VCaP (cell line): ENCODE results near the gene DDX39A.
"Not testable (repeated sequence)": the region's sequence is repeated elsewhere in the genome, so short reads cannot be mapped to it uniquely, and the experiment has no call there.

Experiments used
- H3K27ac ChIP-seq: fragments of 450-650 bp; 2 replicates; pipeline ENCODE4 v1.5.1; 2017
- TF ChIP-seq, protein P1 (sequence below): fragments of 450-650 bp; conservative IDR thresholded peaks from 2 replicates; pipeline ENCODE4 v1.5.1; 2017; ENCODE audit warnings: mild to moderate bottlenecking, moderate library complexity

Gene DDX39A

DNA sequence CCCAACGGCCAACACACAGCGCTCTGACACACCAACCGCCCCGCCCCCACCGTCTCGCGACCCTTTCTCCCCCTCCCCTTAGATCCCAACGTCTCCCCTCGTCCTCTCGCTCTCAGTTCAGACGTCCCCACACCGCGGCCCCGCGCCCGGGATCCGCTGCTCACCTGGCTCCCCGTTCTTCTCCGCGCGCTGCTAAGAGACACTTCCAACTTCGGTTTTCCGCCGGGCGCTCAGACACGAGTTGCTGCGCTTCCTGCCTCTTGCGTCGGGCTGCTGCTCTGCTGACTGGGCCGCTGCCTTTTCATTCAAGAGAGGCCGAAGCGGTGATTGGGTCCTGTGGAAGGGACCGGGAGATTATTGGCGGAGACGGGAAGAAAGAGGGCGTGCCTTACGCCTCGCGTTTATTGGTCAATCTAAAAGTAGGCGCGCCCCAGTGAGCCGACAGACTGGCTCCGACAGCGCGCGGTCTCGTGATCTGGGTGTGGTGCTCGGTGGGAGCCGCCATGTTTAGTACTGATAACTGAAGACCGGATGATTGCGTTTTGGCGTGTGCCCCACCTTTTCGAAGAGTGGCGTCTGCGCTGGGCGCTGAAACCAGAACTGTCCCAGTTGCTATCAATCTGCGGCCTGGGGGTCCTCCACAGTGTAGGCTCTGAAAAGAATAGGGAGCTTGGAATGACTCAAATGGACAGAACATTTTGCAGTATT, at the start of gene DDX39A:
Gene DDX39A, minus strand, starts transcription at position 236 of the 708 bp plus-strand sequence. CDS start 6,121 bp downstream, outside the sequence.
- peak within 1 kb of the TSS; percentile 80 for H3K27ac ChIP-seq
- TF ChIP-seq, protein P1, sequence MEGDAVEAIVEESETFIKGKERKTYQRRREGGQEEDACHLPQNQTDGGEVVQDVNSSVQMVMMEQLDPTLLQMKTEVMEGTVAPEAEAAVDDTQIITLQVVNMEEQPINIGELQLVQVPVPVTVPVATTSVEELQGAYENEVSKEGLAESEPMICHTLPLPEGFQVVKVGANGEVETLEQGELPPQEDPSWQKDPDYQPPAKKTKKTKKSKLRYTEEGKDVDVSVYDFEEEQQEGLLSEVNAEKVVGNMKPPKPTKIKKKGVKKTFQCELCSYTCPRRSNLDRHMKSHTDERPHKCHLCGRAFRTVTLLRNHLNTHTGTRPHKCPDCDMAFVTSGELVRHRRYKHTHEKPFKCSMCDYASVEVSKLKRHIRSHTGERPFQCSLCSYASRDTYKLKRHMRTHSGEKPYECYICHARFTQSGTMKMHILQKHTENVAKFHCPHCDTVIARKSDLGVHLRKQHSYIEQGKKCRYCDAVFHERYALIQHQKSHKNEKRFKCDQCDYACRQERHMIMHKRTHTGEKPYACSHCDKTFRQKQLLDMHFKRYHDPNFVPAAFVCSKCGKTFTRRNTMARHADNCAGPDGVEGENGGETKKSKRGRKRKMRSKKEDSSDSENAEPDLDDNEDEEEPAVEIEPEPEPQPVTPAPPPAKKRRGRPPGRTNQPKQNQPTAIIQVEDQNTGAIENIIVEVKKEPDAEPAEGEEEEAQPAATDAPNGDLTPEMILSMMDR: no peak

DNA sequence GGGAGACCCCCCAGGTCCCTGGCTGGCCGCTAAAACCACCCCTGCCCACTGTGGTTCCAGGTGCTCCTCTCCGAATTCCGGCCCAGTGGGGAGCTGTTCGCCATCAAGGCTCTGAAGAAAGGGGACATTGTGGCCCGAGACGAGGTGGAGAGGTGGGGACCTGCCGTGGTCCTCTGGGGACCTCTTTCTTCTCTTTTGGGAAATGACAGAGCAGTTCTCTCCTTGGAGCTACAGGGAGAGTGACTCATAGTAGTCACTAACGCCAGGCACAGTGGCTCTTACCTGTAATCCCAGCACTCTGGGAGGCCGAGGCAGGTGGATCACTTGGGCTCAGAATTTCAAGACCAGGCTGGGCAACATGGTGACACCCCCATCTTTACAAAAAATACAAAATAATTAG, 48.7 kb upstream of the DDX39A start:
- H3K27ac ChIP-seq: no peak overlapping the region
- TF ChIP-seq, protein P1: no peak

DNA sequence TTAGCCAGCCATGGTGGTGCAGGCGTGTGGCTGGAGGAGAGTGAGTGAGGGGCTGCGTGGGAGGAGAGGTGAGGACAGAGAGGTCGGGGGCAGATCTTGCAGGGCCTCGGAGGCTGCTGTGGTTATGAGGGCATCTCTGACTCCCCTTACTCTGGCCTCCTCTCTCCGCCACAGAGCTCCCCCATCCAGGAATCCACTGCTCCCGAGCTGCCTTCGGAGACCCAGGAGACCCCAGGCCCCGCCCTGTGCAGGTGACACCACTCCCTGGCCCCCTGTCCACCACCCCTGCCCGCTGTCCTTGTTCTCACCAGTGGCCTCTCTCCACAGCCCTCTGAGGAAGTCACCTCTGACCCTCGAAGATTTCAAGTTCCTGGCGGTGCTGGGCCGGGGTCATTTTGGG, 48.2 kb upstream of the DDX39A start:
- H3K27ac ChIP-seq: no peak overlapping the region
- TF ChIP-seq, protein P1: no peak

DNA sequence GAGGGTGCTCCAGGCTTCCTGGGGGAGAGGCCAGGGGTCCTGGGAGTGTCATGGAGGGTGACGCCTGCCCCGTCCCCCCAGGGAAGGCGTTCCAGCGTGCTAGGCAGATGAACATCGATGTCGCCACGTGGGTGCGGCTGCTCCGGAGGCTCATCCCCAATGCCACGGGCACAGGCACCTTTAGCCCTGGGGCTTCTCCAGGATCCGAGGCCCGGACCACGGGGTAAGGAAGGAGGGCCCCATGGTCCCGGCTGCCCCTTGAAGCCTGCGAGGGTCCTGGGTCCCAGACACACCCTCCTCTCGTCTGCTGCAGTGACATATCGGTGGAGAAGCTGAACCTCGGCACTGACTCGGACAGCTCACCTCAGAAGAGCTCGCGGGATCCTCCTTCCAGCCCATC, 44.6 kb upstream of the DDX39A start:
- TF ChIP-seq, protein P1: no peak
- no peak overlapping the region for H3K27ac ChIP-seq

DNA sequence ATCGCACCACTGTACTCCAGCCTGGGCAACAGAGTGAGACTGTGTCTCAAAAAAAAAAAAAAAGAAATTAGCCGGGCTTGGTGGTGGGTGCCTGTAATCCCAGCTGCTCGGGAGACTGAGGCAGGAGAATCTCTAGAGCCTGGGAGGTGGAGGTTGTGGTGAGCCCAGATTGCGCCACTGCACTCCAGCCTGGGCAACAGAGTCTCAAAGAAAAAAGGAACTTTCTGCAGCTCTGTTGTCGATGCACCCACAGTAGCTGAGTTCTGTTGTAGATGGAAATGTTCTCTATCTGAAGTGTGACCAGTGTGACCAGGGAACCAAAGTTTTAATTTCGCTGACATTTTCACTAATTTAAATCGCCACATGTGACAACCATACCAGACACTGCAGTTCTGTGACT, 43.3 kb upstream of the DDX39A start:
- H3K27ac ChIP-seq: not testable (repeated sequence)

DNA sequence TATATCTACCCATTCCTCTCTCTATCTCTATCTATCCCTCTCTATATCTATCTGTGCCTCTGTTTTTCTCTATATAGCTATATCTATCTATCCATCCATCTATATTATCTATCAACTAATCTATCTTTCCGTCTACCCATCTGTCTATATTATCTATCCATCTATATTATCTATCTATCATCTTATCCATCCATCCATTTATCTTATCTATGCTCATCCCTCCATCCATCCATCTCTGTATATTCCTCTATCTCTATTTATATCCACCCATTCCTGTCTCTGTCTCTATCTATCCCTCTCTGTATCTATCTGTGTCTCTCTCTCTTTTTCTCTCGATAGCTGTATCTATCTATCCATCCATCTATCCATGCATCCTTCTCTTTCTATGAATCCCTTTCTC, 41.8 kb upstream of the DDX39A start:
- no peak overlapping the region for H3K27ac ChIP-seq
- TF ChIP-seq, protein P1: no peak

DNA sequence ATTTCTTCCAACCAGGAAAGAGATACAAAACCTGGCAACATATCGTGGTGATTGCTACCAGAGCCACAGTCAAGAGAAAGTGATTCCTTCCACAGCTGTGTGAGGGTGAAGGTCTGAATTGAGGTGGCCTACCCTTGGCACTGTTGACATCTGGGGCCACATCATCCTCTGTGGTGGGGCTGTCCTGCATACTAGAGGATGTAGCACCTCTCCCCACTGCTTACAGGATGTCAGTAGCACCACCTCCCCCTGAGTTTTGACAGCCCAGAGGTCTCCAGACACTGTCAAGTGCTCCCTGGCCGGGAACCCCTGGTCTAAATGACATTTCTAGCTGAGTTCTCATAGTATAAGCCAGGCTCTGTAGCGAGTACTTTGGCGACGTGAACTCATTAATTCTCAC, 40.6 kb upstream of the DDX39A start:
- H3K27ac ChIP-seq: no peak overlapping the region
- TF ChIP-seq, protein P1: no peak

DNA sequence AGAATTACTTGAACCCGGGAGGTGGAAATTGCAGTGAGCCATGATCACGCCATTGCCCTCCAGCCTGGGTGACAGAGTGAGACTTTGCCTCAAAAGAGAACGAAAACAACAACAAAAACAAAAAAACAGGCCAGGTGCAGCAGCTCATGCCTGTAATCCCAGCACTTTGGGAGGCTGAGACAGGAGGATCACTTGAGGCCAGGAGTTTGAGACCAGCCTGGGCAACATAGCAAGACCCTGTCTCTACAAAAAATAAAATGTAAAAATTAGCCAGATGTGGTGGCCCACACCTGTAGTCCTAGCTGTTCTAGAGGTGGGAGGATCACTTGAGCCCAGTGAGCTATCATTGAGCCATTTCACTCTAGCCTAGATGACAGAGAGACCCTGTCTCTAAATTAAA, 33.2 kb upstream of the DDX39A start:
- H3K27ac ChIP-seq: not testable (repeated sequence)

DNA sequence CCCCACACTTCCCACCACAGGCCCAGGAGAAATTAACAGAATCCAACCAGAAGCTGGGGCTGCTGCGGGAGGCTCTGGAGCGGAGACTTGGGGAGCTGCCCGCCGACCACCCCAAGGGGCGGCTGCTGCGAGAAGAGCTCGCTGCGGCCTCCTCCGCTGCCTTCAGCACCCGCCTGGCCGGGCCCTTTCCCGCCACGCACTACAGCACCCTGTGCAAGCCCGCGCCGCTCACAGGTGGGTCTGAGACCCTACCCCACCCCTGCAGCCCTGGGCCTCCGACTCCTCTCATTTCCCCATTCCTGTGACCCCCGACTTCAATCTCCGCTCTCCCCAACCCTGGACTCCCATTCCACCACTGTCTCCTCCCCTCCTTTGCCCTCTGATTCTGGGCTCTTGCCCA, 31.7 kb upstream of the DDX39A start:
- no peak overlapping the region for H3K27ac ChIP-seq
- TF ChIP-seq, protein P1: no peak
